Lower leg skin (tissue), 3 donors: Measurements from ENCODE around the gene ZNF343.
"Not testable (repeated sequence)": the region's sequence is repeated elsewhere in the genome, so short reads cannot be mapped to it uniquely, and the experiment has no call there.

Experiments used
- POLR2A ChIP-seq, 2 donors: fragments of 450-650 bp; IDR thresholded peaks; one replicate each; pipeline ENCODE4 v1.6.1; 2016 to 2017; ENCODE audit warnings: antibody characterized with exemption in 2 of 2, mild to moderate bottlenecking in 1 of 2, moderate library complexity in 1 of 2
- TF ChIP-seq, protein P1 (sequence below), 3 donors: fragments of 450-650 bp; IDR thresholded peaks; one replicate each; pipeline ENCODE4 v1.5.1; 2016; ENCODE audit warnings: antibody characterized with exemption in 3 of 3, mild to moderate bottlenecking in 3 of 3, moderate library complexity in 2 of 3

DNA sequence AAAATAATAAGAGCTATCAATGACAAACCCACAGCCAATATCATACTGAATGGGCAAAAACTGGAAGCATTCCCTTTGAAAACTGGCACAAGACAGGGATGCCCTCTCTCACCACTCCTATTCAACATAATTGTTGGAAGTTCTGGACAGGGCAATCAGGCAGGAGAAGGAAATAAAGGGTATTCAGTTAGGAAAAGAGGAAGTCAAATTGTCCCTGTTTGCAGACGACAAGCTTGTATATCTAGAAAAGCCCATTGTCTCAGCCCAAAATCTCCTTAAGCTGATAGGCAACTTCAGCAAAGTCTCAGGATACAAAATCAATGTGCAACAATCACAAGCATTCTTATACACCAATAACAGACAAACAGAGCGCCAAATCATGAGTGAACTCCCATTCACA is 3.9 kb downstream of the ZNF343 start:
- TF ChIP-seq, protein P1, sequence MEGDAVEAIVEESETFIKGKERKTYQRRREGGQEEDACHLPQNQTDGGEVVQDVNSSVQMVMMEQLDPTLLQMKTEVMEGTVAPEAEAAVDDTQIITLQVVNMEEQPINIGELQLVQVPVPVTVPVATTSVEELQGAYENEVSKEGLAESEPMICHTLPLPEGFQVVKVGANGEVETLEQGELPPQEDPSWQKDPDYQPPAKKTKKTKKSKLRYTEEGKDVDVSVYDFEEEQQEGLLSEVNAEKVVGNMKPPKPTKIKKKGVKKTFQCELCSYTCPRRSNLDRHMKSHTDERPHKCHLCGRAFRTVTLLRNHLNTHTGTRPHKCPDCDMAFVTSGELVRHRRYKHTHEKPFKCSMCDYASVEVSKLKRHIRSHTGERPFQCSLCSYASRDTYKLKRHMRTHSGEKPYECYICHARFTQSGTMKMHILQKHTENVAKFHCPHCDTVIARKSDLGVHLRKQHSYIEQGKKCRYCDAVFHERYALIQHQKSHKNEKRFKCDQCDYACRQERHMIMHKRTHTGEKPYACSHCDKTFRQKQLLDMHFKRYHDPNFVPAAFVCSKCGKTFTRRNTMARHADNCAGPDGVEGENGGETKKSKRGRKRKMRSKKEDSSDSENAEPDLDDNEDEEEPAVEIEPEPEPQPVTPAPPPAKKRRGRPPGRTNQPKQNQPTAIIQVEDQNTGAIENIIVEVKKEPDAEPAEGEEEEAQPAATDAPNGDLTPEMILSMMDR (IDR thresholded peaks at IDR 0.05): not testable (repeated sequence)
- not testable (repeated sequence) for TF ChIP-seq POLR2A (IDR thresholded peaks at IDR 0.05)
